ENCODE results near the gene ATP13A3.

The ATP13A3 gene

GRCh38 chr3:194365978-194366490 is 120.8 kb downstream of the ATP13A3 start:
- Mint-ChIP-seq H3K36me3 (ENCODE audit: low read depth) (no peaks in the 10 kb centered on the region), H3K4me1 (ENCODE audit: low read depth) (no peaks in the 10 kb centered on the region), H3K27me3 (ENCODE audit: low read depth) (peaks cover 24% of the 10 kb centered on the region), H3K9me3 (no peaks in the 10 kb centered on the region), H3K27ac (no peak overlapping the region), H3K4me3 (no peak overlapping the region)
- DNase-seq (ENCODE audit: low spot score): no peak

- no peaks in the 10 kb centered on the region for H3K4me1 Mint-ChIP-seq (ENCODE audit: low read depth)
- H3K27ac Mint-ChIP-seq: no peak overlapping the region
- H3K4me3 Mint-ChIP-seq: no peak overlapping the region
Observed at GRCh38 chr3:194365526-194365925, 121.3 kb downstream of the ATP13A3 start.

GRCh38 chr3:194364652-194365434 is 122.0 kb downstream of the ATP13A3 start:
- H3K27me3 Mint-ChIP-seq (ENCODE audit: low read depth): peaks cover 14% of the 10 kb centered on the region
- H3K4me1 Mint-ChIP-seq (ENCODE audit: low read depth): no peaks in the 10 kb centered on the region
- H3K4me3 Mint-ChIP-seq: no peak overlapping the region
- no peaks in the 10 kb centered on the region for H3K9me3 Mint-ChIP-seq
- no peak for DNase-seq (ENCODE audit: low spot score)
- no peak overlapping the region for H3K27ac Mint-ChIP-seq
- H3K36me3 Mint-ChIP-seq (ENCODE audit: low read depth): no peaks in the 10 kb centered on the region

More at GRCh38 chr3:194365526-194365925, 121.3 kb downstream of the ATP13A3 start:
- Mint-ChIP-seq H3K27me3 (ENCODE audit: low read depth) (peaks cover 20% of the 10 kb centered on the region), H3K36me3 (ENCODE audit: low read depth) (no peaks in the 10 kb centered on the region), H3K9me3 (no peaks in the 10 kb centered on the region)
- no peak for DNase-seq (ENCODE audit: low spot score)

GRCh38 chr3:194364314-194364651 is 122.5 kb downstream of the ATP13A3 start:
- Mint-ChIP-seq H3K27me3 (ENCODE audit: low read depth) (peaks cover 9% of the 10 kb centered on the region), H3K4me3 (no peak overlapping the region), H3K27ac (no peak overlapping the region), H3K4me1 (ENCODE audit: low read depth) (no peaks in the 10 kb centered on the region), H3K36me3 (ENCODE audit: low read depth) (no peaks in the 10 kb centered on the region), H3K9me3 (no peaks in the 10 kb centered on the region)
- no peak for DNase-seq (ENCODE audit: low spot score)

- DNase-seq (ENCODE audit: low spot score): no peak
- Mint-ChIP-seq H3K9me3 (no peaks in the 10 kb centered on the region), H3K4me1 (ENCODE audit: low read depth) (no peaks in the 10 kb centered on the region), H3K27me3 (ENCODE audit: low read depth) (no peaks in the 10 kb centered on the region), H3K27ac (no peak overlapping the region), H3K4me3 (no peak overlapping the region), H3K36me3 (ENCODE audit: low read depth) (no peaks in the 10 kb centered on the region)
Observed at GRCh38 chr3:194360568-194360967, 126.2 kb downstream of the ATP13A3 start.

- no peaks in the 10 kb centered on the region for H3K36me3 Mint-ChIP-seq (ENCODE audit: low read depth)
- no peaks in the 10 kb centered on the region for H3K27me3 Mint-ChIP-seq (ENCODE audit: low read depth)
- H3K27ac Mint-ChIP-seq: no peak overlapping the region
- no peaks in the 10 kb centered on the region for H3K4me1 Mint-ChIP-seq (ENCODE audit: low read depth)
- no peaks in the 10 kb centered on the region for H3K9me3 Mint-ChIP-seq
- no peak for DNase-seq (ENCODE audit: low spot score)
- H3K4me3 Mint-ChIP-seq: no peak overlapping the region
Observed at GRCh38 chr3:194357681-194358080, 129.1 kb downstream of the ATP13A3 start.

- H3K36me3 Mint-ChIP-seq (ENCODE audit: low read depth): no peaks in the 10 kb centered on the region
- no peak overlapping the region for H3K4me3 Mint-ChIP-seq
- no peak overlapping the region for H3K27ac Mint-ChIP-seq
- H3K27me3 Mint-ChIP-seq (ENCODE audit: low read depth): no peaks in the 10 kb centered on the region
- no peak for DNase-seq (ENCODE audit: low spot score)
- H3K4me1 Mint-ChIP-seq (ENCODE audit: low read depth): no peaks in the 10 kb centered on the region
- H3K9me3 Mint-ChIP-seq: no peaks in the 10 kb centered on the region
Observed at GRCh38 chr3:194355379-194355778, 131.4 kb downstream of the ATP13A3 start.

- Mint-ChIP-seq H3K27ac (no peak overlapping the region), H3K36me3 (ENCODE audit: low read depth) (no peaks in the 10 kb centered on the region), H3K4me1 (ENCODE audit: low read depth) (no peaks in the 10 kb centered on the region)
Observed at GRCh38 chr3:194354315-194354714, 132.5 kb downstream of the ATP13A3 start.

More at GRCh38 chr3:194354315-194354714, 132.5 kb downstream of the ATP13A3 start:
- no peaks in the 10 kb centered on the region for H3K9me3 Mint-ChIP-seq
- DNase-seq (ENCODE audit: low spot score): no peak
- H3K27me3 Mint-ChIP-seq (ENCODE audit: low read depth): no peaks in the 10 kb centered on the region
- no peak overlapping the region for H3K4me3 Mint-ChIP-seq

Measured in T-helper 2 cell treated with Interferon-gamma antibody and Interleukin-4, amounts not matched to agents 5 μg/mL and 100 μg/mL, for 36 hours (primary cell).